GM18520 (cell line): Measurements from ENCODE around the gene KRT35.
"Not testable (repeated sequence)": the region's sequence is repeated elsewhere in the genome, so short reads cannot be mapped to it uniquely, and the experiment has no call there.

ENCODE experiments used
- ATAC-seq: cut with Tn5 transposase; IDR thresholded peaks from one replicate; pipeline ENCODE4 v1.9.1; 2021; ENCODE audit not compliant: unreplicated experiment

The KRT35 gene

DNA sequence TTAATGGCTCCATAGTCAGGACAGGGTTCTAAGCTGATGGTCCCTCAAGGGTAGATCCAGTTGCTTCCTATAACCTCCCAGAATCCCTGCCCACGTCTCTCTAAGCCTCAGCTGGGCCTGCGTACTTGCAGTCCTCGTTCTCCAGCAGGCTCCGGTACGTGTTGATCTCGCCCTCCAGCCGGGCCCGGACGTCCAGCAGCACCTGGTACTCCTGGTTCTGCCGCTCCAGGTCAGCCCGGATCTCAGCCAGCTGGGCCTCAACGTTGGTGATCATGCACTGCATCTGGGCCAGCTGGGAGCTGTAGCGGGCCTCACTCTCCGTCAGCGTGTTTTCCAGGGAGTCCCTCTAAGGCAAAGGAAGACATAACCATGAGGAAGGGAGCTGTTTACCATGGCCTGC, 18.2 kb downstream of the KRT35 start:
- ATAC-seq: no peak

DNA sequence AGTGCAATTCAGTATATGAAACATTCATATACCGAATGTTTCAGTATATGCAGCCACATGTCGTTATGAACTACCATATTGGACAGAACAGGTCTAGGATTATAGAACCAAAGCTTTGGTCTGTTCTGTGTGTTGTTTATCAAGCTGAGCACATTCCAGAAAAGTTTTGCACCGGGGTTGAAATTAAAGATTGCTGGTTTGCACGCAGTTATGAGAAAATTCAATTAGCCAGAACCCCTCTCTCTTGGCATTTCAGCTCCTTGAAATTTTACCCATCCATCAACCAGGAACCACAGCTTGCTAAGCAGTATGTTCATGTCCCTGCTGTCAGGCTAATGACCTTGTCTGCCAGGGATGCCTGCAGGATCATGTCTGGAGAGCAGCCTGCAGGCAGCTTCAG, 23.3 kb downstream of the KRT35 start:
- no peak for ATAC-seq

DNA sequence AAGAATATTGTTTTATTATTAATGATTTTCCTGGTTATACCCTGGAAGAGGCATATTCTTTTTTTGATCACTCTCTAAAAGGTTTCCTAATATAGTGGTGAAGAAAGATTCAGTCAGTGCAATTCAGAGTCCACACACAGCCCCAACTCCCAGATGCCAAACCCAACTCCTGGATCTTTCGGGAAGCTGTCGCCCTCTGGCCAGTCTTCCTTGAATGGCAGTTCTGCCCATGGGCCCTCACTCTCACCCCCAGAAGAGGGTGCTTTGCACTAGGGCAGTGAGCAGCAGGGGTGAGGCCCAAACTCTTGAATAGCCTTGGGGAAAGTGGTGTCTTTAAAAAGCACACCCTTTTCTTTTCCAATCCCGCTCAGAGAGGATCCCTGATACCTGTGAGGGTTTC, 24.7 kb downstream of the KRT35 start:
- ATAC-seq: no peak

DNA sequence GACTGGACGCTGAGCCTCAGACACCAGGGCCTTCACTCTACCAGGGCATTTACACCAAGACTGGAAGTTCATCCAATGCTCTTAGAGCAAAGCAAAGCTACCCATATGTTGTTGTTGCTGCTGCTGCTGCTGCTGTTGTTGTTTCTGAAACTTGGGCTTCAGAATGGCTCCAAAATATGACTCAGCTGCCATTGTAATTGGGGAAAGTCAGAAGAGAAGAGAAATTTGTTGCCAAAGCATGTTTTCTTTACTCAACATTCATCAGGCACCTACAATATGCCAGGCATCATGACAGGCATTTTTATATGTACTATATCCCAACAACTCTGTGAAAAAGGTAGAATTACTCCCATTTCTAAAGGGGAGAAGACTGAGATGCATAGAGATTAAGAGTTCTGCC, 25.7 kb downstream of the KRT35 start:
- no peak for ATAC-seq

DNA sequence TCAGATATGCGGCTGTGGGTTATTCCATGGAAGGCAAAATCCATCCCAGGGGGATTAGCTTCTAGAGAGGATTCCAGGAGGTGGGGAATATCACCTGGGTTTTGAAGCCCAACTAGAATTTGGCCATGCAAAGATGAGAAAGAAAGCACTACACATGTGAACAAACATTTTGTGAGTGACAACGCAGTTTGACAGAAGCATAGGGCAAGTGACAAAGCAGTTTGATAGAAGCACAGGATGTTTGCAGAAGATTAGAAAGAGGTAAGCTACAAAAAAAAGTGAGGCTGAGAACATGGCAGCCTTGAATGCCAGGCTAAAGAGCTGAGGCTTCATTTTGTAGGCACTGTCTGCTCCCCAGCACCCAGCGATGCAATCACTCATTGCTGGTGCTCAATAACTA, 27.9 kb downstream of the KRT35 start:
- ATAC-seq: no peak

DNA sequence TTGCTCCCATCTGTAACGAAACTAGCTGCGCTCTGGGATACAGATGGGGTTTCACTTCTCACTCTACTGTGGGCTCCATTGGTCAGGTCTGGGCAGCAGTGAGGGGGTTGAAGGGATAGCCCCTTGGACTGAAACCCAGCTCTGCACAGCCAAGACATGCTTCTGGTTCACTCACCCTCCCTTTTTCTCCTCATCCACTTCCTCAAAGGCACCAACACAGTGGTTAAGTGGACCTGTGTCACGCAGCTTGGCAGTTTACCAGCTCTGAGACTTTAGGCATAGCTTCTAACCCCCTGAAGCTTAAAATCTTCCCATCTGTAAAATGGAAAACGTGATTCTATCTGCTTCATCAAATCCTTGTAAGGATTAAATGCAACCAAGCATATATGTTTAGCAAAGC, 28.7 kb downstream of the KRT35 start:
- ATAC-seq: no peak

DNA sequence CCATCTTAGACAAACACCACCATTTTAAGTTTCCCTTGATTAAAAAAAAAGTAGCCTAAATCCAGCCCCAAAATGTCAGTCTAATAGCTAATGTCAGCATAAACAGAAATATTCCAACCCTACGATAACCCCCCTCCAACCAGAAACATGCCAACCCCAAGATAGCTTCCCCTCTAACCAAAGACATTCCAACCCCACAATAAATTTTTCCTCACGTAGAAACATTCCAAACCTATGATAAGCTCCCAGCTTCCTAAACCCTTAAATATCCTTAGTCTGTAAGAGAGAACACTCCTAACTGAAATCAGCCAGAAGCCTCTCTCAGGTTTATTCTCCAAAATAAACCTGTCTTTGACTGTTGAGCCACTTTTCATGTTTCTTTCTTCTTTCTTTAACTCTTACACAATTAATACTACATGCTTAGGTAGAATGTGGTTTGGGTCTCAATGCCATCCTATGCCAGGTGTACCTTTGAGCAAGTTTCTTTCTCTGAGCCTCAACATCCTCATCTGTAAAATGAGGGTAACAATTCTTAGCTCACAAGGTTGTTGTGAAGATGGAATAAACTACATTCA, 29.7 kb downstream of the KRT35 start:
- no peak for ATAC-seq

DNA sequence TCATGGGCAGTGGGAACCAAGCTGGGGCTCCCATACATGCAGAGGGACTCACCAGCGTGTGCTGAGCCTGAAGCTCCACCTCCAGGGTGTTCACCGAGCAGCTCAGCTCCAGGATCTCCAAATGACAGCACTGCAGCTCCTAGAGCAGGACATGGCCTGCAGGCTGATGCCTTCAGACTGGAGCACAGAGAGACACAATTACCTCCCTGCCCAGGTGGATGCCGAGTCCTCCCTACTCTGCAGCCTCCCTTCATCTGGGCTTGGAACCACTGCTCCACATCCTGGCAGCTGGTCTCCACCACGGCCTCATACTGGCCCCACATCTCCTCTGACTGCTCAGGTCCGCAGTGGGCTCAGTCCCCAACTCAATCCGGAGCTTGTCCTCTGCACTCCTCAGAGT, 31.9 kb downstream of the KRT35 start:
- ATAC-seq: no peak

DNA sequence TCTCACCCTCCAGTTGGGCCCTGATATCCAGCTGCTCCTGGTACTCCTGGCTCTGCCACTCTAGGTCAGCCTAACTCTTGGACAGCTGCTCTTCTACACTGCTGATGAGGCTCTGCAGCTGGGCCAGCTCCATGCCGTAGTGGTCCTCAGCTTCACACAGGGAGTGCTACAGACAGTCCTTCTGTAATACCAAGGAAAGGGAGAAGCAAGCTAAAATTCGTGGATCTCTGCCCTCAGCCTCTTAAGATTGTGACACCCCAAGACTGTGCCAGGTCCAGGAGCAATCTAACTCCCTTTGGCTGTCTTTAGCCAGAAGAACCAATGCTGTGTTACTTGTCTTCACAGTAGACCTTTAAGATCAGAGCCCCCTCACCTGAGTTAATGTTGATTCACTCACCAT, 32.4 kb downstream of the KRT35 start:
- no peak for ATAC-seq

DNA sequence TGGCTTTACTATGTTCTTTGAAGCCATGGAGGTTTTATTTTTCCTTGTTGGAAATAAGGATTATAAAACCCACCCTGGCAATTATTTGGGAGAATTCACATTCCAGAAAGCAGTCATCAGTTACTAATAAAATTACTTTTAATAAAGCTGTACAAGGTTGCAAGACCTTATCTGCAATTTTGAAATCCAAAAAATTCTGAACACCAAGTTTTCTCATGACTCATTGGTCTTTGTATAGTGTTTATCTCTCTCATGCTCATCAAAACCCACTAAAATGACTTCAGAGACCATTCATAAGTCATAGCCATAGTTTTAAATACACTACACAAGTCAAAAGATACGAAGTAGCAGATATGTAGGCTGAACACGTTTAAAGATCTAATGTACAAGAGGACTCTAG, 34.1 kb downstream of the KRT35 start:
- ATAC-seq: no peak

DNA sequence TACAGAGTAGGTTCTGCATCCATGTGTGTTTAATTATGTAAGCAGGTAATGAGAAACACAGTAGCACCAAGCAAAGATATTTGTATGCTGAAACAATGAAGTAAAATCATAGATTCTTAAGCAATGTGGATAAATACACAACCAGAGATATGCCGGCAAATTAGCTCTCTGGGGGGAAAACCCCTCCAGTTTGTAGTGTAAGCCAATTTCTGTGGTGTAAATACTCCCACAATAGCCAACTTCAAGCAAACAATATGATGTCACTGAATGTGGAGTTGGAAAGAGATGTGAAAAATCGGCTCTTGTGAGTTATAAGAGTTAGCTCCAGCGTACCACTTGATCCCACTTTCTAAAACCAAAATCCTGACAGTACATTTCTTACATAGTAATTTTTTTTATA, 36.3 kb downstream of the KRT35 start:
- ATAC-seq: no peak

DNA sequence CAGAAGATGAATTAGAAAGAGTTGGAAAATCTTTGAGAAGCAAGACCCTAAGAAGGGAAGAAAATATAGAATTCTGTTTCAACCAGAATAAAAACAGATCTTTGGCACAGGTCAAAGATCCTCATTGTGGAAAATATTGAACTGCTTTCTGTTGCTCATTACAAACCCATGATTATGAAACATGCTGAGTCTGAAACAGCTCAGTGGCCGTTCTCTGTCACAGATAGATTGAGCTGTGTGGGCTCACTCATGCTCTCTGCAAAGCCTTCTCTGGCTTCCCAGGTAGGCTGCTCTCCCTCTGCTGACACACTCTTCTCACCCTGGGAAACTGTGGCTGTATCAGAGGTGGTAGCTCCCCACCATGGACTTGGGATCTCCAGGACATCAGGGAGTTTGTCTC, 36.8 kb downstream of the KRT35 start:
- ATAC-seq: no peak

DNA sequence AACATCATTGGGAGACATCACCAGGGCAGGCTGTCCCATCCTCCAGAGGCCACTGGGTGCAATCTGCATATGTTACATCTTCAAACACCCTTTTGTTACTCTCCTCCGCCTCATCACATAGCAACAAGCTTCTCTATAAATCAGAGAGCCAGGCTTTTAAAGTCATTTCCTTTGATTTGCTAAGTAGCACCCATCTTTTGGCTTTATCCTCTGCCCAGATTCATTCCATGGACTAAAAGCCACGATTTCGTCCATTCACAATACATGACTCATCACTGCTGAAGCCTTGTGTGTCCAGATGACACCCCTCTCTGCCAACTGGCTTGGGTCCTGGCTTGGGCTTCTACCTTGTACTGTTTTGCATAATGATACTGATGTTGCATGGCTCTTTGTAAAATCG, 38.2 kb downstream of the KRT35 start:
- no peak for ATAC-seq

DNA sequence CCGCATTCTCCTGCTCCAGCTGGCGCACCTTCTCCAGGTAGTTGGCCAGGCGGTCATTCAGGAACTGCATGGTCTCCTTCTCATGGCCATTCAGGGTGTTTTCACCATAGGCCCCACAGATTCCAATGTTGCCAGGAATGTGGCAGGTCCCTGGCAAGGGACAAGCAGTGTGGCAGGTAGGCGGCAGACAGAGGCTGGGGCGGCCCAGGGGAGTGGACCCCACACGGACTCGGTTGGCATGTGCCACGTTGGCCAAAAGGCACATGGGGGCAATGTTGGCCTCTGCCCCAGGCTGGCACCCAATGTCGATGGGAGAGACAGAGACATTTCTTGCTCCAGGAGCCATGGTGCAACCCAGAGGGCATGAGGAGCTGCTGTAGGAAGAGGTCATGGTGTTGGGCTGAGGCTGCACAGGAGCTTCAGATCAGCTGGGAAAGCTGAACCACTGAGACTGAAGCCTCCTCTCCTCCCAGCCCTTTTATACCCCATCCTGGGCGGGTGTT, 40.4 kb downstream of the KRT35 start, which contains the start of gene KRT38:
TSS of gene KRT38 (minus strand) at position 453 of the 503 bp plus-strand sequence. CDS start at position 391, 62 bp downstream.
- ATAC-seq: no peak

DNA sequence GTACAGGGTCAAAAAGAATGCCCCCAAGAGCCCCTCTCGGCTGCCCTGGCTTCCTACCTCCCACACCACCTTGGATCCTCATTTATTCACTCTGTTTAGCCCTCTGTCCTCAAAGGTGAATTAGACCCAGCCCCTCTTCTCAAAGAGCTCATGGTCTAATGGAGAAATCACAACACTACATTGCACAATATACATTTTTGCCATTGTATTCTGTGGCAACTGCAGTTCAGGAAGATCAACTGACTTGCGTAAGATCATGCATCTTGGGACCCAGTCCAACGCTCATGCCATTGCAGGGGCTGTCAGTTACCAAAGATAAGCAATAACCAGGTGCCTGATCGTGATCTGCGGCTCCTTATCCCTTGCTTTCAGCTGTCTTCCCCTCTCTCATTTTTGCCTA, 41.6 kb downstream of the KRT35 start:
- no peak for ATAC-seq

DNA sequence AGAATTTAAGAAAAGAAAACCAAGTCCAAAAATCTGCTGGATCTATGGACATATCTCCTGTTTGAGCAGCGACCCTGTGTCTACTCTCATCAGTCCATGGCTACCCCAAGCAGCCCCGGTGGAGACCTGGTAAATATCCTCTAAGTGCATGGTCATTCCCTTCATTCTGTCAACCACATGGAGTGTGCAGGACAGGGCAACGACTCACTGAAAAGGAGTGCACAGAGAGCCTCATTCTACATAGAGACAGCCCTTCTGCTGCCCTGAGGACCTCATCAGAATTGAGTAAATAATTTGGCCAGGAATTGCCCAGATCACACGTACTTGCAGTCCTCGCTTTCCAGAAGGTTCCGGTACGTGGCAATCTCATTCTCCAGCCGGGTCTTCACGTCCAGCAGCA, 43.2 kb downstream of the KRT35 start:
- no peak for ATAC-seq

DNA sequence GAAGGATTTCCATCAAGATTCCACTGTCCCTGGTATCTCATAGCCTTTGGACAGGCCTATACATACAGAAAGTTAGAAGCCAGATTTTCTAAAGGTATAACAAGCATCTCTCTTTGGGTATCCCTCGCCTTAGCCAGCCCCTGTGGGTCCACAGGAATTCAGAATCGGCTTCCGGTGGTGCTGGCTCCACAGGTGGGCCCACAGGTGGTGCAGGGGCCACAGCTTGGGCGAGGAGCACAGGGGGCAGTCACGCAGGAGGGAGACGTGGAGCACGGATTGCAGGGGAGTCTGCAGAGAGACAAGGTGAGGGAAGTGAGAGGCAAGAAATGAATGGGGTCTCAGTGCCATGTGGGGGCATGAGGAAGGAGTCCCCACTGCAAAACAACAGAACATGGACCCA, 43.7 kb downstream of the KRT35 start:
- no peak for ATAC-seq

DNA sequence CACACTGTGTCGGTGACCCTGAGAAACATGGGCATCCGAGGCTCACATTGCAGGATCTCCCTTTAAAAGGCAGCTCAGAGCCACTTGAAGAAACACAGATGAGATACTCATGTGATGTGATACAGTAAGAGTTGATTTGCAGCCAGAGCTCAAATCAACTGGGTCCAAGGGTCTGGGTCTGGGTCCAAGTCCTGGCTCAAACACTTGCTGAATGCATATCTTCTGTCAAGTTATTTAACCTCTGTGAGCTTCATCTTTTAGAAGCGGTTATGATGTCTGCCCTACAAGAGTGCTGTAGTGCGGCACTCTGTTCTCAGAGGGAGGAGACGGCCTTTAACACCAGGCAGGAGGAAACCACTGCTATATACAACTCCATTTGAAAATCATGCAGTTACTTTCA, 46.5 kb downstream of the KRT35 start:
- no peak for ATAC-seq

DNA sequence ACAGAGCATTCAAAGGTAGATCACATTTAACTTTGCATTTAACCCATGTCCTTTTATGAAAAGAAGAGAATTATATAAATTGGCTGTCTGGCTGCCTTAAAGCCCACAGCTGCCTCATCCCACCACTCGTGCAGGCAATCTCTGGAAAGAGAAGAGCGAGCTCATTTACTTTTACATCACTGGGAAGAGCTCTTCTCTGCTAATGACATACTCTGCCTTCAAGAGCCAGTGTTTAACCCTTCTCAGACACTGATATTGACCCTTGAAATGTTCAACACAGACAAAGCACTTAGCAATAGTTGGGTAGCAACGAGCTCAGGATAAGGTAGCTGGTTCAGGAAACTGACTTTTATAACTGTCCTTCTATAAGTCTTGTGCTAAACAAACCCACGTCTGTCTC, 46.9 kb downstream of the KRT35 start:
- no peak for ATAC-seq

DNA sequence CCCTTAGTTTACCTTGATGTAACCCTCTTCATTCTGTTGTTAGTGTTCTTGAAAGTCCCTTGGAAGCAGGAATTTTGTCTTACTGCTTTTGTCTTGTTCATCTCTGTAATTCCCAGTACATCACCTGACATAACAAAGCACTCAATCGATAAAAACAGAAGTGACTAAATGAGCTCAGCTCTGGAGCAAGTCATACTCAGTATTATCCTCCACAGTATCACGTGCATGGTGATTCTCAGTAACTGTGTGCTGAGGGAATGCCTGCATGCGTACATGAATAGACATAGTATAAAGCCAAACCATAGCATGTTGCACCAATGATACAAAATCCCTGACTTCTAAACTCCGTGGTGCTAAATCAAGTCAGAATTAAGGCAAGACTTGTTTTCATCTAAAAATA, 47.4 kb downstream of the KRT35 start:
- no peak for ATAC-seq

DNA sequence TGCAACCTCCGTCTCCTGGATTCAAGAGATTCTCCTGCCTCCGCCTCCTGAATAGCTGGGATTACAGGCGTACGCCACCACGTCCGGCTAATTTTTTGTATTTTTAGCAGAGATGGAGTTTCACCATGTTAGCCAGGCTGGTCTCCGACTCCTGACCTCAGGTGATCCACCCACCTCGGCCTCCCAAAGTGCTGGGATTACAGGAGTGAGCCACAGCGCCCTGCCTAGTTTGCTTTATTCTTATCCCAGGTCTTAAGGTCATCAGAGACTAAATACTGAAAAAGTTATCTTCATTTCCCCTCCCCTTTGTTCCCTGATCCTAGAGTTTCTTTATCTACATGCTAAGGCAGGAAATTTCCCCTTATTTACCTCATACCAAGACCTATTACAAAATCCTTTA, 50.6 kb downstream of the KRT35 start:
- ATAC-seq: not testable (repeated sequence)

DNA sequence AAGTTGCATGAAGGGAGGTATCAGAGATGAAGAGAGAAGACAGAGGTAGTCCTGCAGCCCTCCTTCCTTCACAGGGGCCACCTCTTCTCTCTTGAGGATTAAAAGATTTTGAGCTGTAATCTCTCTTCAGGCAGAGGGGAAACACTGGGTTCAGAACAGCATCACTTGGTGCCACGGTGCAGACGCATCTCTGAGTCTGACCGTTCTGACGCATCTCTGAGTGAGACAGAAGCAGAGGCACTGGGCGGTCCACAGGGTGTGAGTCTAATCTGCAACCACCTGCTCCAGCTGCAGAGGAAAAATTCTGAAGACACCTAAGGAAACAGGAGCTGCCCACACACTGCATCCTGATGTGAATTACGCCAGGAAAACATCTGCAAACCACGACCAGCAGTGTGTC, 51.3 kb downstream of the KRT35 start:
- ATAC-seq: no peak

DNA sequence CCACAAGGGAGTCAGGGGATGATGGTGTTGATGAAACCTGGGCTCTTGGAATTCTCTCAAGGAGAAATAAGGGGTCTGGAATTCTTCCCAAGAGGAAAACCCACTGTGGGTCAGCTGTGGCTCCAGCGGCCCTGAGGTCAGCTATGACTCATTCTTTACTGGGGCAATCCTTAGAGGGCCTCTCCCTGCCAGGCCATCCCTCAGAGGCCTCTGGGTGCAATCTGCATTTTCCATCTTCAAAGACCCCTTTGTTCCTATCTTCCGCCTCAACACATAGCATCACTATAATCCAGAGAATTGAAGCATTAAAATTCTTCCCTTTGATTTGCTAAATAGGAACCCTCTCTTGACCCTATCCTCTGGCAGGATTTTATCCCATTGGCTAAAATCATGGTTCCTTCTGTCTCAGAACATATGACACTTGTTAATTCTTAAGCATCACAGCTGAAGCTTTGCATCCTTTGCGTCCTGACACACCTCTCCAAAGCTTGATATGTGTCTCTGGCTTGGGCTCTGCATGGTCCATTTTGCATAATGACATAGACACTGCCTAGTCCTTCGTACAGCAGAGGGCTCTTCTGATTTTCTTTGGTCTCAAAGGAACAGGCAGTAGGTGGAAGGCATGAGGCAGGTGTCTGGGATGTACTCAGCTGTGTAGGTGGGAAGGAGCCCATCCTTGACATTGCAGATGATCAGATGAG, 52.2 kb downstream of the KRT35 start:
- ATAC-seq: no peak
